Activated gamma-delta T cell treated with anti-CD3 and anti-CD28 coated beads, Interleukin-2, amount 50 U/mL, for 16 hours (primary cell): ENCODE results near the gene FRMD4B.
"Not testable (repeated sequence)": the region's sequence is repeated elsewhere in the genome, so short reads cannot be mapped to it uniquely, and the experiment has no call there.

ENCODE experiments used
- DNase-seq: peaks from one replicate; pipeline ENCODE4 v3.0.0-alpha.2; 2020; ENCODE audit warnings: low read depth

FRMD4B gene

DNA sequence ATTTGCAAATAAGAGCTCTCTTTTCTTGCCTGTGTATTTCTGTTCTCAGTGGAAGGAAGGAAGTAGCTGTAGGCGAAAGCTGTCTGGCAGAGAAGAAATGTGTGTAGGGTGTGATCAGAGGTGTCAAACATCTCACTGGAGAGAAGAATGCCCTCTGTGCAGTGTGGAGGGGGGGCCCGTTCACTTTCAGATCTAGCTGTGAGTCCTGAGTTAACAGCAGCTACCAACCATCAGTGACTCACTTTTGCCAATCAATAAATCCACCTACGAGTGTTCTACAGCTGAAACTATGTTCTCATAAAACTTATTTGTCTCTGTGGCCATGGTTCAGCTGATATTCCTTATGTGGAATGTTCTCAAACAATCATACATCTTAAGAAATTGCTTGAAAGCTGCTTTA lies 103.7 kb downstream of the FRMD4B start:
- peak; percentile 50 for DNase-seq

- not testable (repeated sequence) for DNase-seq
Observed at GRCh38 chr3:69277403-69277802, 108.5 kb downstream of the FRMD4B start.

GRCh38 chr3:69276884-69277283 lies 109.0 kb downstream of the FRMD4B start:
- DNase-seq: no peak

DNA sequence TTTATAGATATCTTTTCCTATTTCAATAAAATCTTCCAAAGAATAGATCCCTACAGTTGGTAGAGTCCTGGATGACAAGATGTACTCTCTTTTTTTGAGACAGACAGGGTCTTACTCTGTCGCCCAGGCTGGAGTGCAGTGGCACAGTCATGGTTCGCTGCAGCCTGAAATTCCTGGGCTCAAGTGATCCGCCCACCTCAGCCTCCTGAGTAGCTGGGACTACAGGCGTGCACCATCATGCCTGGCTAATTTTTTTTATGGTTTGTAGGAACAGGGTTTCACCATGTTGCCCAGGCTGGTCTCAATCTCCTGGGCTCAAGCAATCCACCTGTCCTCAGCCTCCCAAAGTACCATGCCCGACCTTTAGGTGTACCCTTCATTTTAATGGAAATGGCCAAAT lies 109.7 kb downstream of the FRMD4B start:
- DNase-seq: not testable (repeated sequence)

DNA sequence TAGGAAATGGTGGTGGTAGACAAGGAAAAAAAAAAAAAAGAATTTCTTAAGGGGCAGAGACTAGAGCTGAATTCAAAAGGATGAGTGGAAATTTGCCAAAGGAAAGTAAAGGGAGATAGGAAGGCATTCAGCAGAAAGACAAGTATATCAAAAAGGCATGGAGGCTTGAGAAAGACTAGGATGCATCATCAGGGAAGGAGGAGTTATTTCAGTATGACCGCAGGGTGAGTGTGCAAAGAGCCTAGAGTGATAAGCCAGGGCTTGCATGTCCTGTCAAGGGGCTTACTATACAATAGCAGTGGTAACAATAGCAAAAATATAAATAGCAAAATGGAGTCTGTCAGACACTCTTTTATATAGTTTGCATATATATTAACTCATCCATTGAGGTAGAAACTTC lies 112.0 kb downstream of the FRMD4B start:
- DNase-seq: no peak

- DNase-seq: no peak
Observed at GRCh38 chr3:69272556-69272955, 113.3 kb downstream of the FRMD4B start.

GRCh38 chr3:69271098-69271497 lies 114.8 kb downstream of the FRMD4B start:
- DNase-seq: no peak

GRCh38 chr3:69266585-69266984 lies 119.3 kb downstream of the FRMD4B start:
- DNase-seq: no peak

GRCh38 chr3:69266071-69266470 lies 119.8 kb downstream of the FRMD4B start:
- DNase-seq: not testable (repeated sequence)

DNA sequence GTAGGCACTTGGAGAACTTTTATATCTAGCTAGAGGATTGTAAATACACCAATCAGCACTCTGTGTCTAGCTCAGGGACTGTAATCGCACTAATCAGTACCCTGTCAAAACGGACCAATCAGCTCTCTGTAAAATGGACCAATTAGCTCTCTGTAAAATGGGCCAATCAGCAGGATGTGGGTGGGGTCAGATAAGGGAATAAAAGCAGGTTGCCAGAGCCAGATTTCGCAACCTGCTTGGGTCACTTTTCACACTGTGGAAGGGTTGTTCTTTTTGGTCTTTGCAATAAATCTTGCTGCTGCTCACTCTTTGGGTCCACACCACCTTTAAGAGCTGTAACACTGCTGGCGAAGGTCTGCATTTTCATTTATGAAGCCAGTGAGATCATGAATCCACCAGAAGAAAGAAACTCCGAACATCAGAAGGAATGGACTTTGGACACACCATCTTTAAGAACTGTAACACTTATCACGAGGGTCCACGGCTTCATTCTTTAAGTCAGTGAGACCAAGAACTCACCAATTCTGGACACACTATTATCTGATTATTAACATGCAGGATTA lies 125.0 kb downstream of the FRMD4B start:
- DNase-seq: not testable (repeated sequence)

GRCh38 chr3:69260216-69260787 lies 125.6 kb downstream of the FRMD4B start:
- no peak for DNase-seq

GRCh38 chr3:69259125-69259524 lies 126.8 kb downstream of the FRMD4B start:
- no peak for DNase-seq

GRCh38 chr3:69255928-69256327 lies 130.0 kb downstream of the FRMD4B start:
- DNase-seq: no peak

- no peak for DNase-seq
Observed at GRCh38 chr3:69254351-69254750, 131.5 kb downstream of the FRMD4B start.

- DNase-seq: no peak
Observed at GRCh38 chr3:69252631-69253030, 133.3 kb downstream of the FRMD4B start.

DNA sequence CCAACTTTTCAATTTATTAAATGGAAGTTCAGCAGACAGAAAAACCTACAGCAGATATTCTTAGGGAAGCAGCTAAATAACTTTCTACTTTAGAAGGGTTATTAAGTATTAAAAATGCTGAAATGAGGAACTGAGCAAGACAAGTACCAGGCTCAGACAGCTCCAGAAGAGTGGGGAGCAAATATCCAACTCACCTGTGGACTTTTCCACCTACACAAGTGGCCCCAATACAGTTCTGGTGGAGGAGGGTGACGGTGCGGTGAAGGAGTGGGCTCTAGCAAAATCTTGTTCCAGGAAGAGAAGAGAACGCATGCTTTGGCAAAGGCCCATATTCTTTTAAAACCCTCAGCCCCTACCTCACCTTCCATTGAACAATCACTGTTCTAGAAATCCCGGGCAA lies 133.7 kb downstream of the FRMD4B start:
- no peak for DNase-seq

DNA sequence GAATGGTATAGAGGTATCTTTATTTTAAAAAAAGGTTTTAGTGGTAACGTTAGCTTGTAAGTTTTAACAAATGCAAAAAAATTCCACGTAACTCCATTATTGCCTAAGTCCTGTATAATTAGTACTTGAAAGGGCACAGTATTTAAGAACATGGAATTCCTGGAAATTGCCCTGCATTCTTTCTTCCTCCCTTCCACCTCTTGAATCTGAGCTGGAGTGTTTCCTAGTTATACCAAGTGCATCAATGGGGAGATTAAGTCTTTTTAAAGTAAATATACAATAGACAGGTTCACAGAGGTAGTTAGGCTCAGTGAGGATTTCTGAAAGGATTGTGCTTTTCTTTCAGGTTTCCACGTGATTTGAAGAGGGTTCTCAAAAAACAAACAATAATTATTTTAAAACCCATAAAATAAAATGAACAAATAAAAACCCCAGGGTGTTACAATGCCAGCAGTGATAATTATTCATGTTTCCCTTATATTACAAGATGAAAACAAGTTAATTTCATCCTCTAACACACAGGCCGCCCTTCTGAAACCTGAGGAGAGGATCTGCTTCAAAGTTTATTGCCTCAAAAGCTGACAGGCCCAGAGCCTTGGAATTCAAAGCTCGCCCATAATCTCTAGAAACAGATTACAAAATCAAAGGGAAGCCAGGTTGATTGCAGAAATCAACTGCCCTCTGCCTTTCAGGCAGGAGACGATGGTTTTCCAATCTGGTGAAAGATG lies 134.6 kb downstream of the FRMD4B start:
- no peak for DNase-seq

- DNase-seq: no peak
Observed at GRCh38 chr3:69250014-69250413, 135.9 kb downstream of the FRMD4B start.

GRCh38 chr3:69249001-69249400 lies 136.9 kb downstream of the FRMD4B start:
- DNase-seq: no peak

DNA sequence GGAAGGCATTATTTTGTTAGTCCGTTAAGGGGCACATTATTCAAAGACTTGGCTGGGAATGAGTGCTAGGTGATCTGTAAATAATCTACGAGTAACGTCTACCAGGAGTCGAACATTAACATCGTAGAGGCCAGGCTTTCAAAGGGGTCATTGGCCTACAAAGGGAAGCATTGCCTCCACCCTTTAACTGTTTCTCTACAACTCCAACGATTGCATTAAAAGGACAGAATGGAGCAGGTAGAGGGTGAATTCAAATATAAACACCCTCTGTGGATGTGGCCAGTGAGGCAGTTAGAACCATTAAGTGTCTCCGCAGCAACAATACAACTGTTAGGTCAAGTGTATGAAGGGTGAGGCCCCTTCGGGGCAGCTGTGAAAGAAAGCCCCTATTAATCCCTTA lies 137.5 kb downstream of the FRMD4B start:
- no peak for DNase-seq

- DNase-seq: no peak
Observed at GRCh38 chr3:69246612-69247011, 139.3 kb downstream of the FRMD4B start.

DNA sequence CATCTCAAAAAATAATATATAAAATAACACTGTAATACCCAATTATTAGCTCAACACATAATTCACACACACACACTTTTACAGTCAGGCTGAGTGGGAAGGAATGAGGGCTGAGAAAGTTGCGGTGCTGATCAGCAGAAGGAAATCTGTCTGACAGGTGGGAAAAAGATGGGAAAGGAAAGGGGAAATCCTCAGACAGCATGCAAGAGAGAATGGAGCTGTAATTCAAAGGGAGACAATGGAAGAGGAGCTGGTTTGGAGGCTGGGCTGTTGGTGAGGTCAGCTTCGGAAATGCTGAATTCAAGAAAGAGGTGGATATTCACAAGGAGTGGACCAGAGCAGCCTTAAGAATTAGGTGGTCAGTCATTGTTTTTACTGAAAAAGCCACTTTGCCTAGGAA lies 141.8 kb downstream of the FRMD4B start:
- DNase-seq: no peak

DNA sequence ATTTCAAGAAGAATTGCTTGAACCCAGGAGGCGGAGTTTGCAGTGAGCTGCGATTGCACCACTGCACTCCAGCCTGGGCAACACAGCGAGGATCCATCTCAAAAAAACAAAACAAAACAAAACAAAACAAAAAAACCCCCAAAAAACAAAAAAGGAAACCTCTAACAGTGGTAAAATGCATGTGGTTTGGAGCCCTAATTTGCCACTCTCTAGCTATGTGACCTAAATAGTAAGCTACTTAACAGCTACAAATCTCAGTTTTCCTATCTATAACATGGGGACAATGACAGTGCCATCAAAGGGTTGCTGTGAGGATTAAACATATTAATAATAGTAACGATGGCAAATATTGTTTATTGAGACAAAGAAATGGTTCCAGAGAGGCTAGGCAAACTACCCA lies 144.1 kb downstream of the FRMD4B start:
- no peak for DNase-seq
